Ascending aorta (tissue), 2 donors: ENCODE measurements around the gene DOCK2. TPM values are rescaled to one million over a fixed set of nuclear protein-coding genes. Genes with fewer than 3 reads are reported as not detected.

ENCODE experiments used
- DNase-seq, 2 donors: peaks; one replicate each; pipeline ENCODE4 v3.0.0-alpha.2; 2019; ENCODE audit warnings: low spot score in 2 of 2
- H3K27ac ChIP-seq, 2 donors: fragments of 200-600 bp; sonication (generic); one replicate each; pipeline ENCODE4 v1.5.1; 2016 to 2017; ENCODE audit warnings: mild to moderate bottlenecking in 1 of 2
- H3K27me3 ChIP-seq: fragments of 200-600 bp; sonication (generic); one replicate; pipeline ENCODE4 v1.5.1; 2017
- H3K36me3 ChIP-seq, 2 donors: fragments of 200-600 bp; sonication (generic); one replicate each; pipeline ENCODE4 v1.5.1; 2016
- H3K4me1 ChIP-seq, 2 donors: fragments of 200-600 bp; sonication (generic); one replicate each; pipeline ENCODE4 v1.5.1; 2016 to 2017; ENCODE audit warnings: mild to moderate bottlenecking in 1 of 2
- H3K4me3 ChIP-seq, 2 donors: fragments of 200-600 bp; sonication (generic); one replicate each; pipeline ENCODE4 v1.5.1; 2016 to 2017; ENCODE audit warnings: mild to moderate bottlenecking in 1 of 2
- H3K9me3 ChIP-seq, 2 donors: fragments of 200-600 bp; sonication (generic); one replicate each; pipeline ENCODE4 v1.5.1; 2016
- intact Hi-C: fragments of 100-400 bp; cut with DNase I; formaldehyde crosslinking; loops from one replicate; pipeline ENCODE4 v1.15.1; 2023
- total RNA-seq: library from RNA; depleted of rRNA; stranded (reverse); fragments of >200 nt; gene quantifications from one replicate; pipeline ENCODE4 v1.1.0, GENCODE V29; 2016
- TF ChIP-seq, protein P1 (sequence below), 3 experiments: fragments of 200-600 bp in 2 of 3; fragments of 450-650 bp in 1 of 3; sonication (generic) in 2 of 3; IDR thresholded peaks; one replicate each; pipeline ENCODE4 v1.5.1; 2016 to 2019; ENCODE audit warnings: antibody characterized with exemption in 3 of 3, mild to moderate bottlenecking in 1 of 3, moderate library complexity in 1 of 3

Gene DOCK2
- total RNA-seq, 1 donor from 2014 or later, result 33.1 TPM

DNA sequence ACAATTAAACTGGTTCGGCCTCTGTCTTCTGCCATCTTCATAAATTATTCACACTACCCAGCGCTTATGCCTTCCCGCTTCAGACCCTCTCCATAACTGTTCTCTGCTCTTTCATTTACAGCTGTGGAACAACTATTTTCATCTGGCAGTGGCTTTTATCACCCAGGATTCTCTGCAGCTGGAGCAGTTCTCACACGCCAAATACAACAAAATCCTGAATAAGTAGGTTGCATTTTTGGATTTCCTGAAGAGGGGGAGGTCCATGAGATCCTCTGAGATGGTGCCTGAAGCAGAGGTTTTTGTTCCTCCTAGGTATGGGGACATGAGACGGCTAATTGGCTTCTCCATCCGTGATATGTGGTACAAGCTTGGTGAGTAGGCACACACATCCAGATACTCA, 371.3 kb downstream of the DOCK2 start:
- DNase-seq, result no peak
- intact Hi-C loops, result no loop called here
- TF ChIP-seq, protein P1, sequence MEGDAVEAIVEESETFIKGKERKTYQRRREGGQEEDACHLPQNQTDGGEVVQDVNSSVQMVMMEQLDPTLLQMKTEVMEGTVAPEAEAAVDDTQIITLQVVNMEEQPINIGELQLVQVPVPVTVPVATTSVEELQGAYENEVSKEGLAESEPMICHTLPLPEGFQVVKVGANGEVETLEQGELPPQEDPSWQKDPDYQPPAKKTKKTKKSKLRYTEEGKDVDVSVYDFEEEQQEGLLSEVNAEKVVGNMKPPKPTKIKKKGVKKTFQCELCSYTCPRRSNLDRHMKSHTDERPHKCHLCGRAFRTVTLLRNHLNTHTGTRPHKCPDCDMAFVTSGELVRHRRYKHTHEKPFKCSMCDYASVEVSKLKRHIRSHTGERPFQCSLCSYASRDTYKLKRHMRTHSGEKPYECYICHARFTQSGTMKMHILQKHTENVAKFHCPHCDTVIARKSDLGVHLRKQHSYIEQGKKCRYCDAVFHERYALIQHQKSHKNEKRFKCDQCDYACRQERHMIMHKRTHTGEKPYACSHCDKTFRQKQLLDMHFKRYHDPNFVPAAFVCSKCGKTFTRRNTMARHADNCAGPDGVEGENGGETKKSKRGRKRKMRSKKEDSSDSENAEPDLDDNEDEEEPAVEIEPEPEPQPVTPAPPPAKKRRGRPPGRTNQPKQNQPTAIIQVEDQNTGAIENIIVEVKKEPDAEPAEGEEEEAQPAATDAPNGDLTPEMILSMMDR (IDR thresholded peaks at IDR 0.05), result no peak

GRCh38 chr5:170010595-170010994, 373.5 kb downstream of the DOCK2 start:
- intact Hi-C loops, result no loop called here

More for the DNA sequence above, 371.3 kb downstream of the DOCK2 start:
- no peaks in the 10 kb centered on the region for H3K36me3 ChIP-seq
- H3K9me3 ChIP-seq, result no peaks in the 10 kb centered on the region
- H3K4me1 ChIP-seq, result no peaks in the 10 kb centered on the region
- H3K27me3 ChIP-seq, result no peaks in the 10 kb centered on the region
- H3K4me3 ChIP-seq, result no peak overlapping the region
- no peak overlapping the region for H3K27ac ChIP-seq

DNA sequence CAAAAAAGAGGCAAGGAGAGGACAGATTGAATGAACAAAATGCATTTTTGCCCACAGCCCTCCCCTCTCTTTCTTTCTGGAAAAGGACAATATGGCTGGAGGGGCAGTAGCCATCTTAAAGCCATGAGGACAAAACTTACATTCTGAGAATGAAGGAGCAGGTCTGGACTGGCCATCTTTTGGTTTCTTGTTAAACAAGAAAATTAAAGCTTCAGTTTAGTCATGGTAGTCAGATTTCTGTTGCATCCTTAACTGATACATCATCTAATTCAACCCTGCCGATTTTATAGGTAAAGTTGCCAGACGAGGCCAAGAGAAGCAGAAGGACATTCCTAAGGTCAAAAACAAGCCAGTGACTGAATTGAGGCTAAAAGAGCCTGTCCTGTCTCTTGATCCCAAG, 374.7 kb downstream of the DOCK2 start:
- DNase-seq, result no peak
- TF ChIP-seq, protein P1 (IDR thresholded peaks at IDR 0.05), result no peak

More at GRCh38 chr5:170010595-170010994, 373.5 kb downstream of the DOCK2 start:
- no peak for DNase-seq
- H3K4me3 ChIP-seq, result no peak overlapping the region
- H3K27me3 ChIP-seq, result no peaks in the 10 kb centered on the region
- H3K4me1 ChIP-seq, result no peaks in the 10 kb centered on the region
- TF ChIP-seq, protein P1 (IDR thresholded peaks at IDR 0.05), result no peak
- no peaks in the 10 kb centered on the region for H3K36me3 ChIP-seq
- no peaks in the 10 kb centered on the region for H3K9me3 ChIP-seq
- no peak overlapping the region for H3K27ac ChIP-seq

DNA sequence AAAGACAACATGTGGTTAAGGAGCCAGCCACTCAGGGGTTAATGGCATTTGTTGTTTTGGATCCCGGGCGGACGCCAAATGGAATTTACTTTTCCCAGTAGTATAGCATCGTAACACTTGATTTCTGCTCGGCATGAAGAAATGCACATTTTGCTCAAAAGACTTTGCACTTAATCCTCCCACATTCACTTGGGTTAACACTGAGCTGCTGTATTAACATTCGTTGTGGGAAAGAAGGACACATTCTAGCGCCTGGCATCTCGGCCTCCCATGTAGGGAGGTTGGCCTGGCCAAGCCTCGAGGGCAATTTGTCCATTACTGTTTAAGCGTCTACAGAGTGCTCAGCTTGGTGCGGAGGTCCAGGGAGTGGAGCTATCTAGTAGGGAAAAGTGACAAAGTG, 375.5 kb downstream of the DOCK2 start:
- H3K36me3 ChIP-seq, result no peaks in the 10 kb centered on the region
- TF ChIP-seq, protein P1 (IDR thresholded peaks at IDR 0.05), result no peak
- H3K4me3 ChIP-seq, result no peak overlapping the region
- no peaks in the 10 kb centered on the region for H3K27me3 ChIP-seq
- intact Hi-C loops, result no loop called here
- DNase-seq, result no peak
- no peak overlapping the region for H3K27ac ChIP-seq
- no peaks in the 10 kb centered on the region for H3K9me3 ChIP-seq
- H3K4me1 ChIP-seq, result no peaks in the 10 kb centered on the region

More for the DNA sequence above, 374.7 kb downstream of the DOCK2 start:
- intact Hi-C loops, result no loop called here
- no peaks in the 10 kb centered on the region for H3K4me1 ChIP-seq
- H3K27ac ChIP-seq, result no peak overlapping the region
- no peaks in the 10 kb centered on the region for H3K27me3 ChIP-seq
- no peaks in the 10 kb centered on the region for H3K36me3 ChIP-seq
- no peak overlapping the region for H3K4me3 ChIP-seq
- no peaks in the 10 kb centered on the region for H3K9me3 ChIP-seq

DNA sequence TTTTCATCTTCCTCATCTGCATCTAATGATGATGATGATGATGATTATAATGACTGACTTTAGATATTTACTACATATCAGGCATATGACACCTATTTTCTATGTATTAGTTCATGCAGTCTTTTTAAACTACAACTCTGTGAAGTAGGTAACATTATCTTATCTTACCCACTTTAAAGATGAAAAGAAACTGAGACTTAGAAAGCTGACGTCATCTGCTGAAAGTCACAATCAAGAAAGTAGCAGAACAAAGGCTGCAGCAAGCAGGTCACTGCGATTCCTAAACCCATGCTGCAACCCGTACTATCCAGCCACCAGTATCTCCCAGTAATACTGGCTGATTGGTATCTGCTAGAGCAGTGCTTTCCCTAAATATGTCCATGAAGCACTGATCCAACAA, 383.3 kb downstream of the DOCK2 start:
- Histone ChIP-seq H3K27ac (no peak overlapping the region), H3K4me3 (no peak overlapping the region), H3K4me1 (no peaks in the 10 kb centered on the region), H3K27me3 (no peaks in the 10 kb centered on the region), H3K36me3 (no peaks in the 10 kb centered on the region), H3K9me3 (no peaks in the 10 kb centered on the region)
- intact Hi-C loops, result no loop called here
- DNase-seq, result no peak
- TF ChIP-seq, protein P1 (IDR thresholded peaks at IDR 0.05), result no peak

GRCh38 chr5:170021506-170021905, 384.4 kb downstream of the DOCK2 start:
- DNase-seq, result no peak

More at GRCh38 chr5:170021506-170021905, 384.4 kb downstream of the DOCK2 start:
- Histone ChIP-seq H3K9me3 (no peaks in the 10 kb centered on the region), H3K27ac (no peak overlapping the region), H3K27me3 (no peaks in the 10 kb centered on the region), H3K4me1 (no peaks in the 10 kb centered on the region), H3K36me3 (no peaks in the 10 kb centered on the region), H3K4me3 (no peak overlapping the region)
- intact Hi-C loops, result no loop called here
- TF ChIP-seq, protein P1 (IDR thresholded peaks at IDR 0.05), result no peak
